WI38 (cell line): ENCODE results near the gene BLVRA.

Experiments
- H3K4me3 ChIP-seq: 2 replicates; pipeline ENCODE4 v1.5.1; 2011; ENCODE audit warnings: low read depth, mild to moderate bottlenecking, control low read depth, low read length
- CTCF ChIP-seq: IDR thresholded peaks from 2 replicates; pipeline ENCODE4 v1.5.1; 2012; ENCODE audit warnings: low read depth, mild to moderate bottlenecking, control low read depth, low read length

The BLVRA gene

GRCh38 chr7:43851805-43852204, 93.3 kb downstream of the BLVRA start:
- no peak for TF ChIP-seq CTCF
- no peak overlapping the region for H3K4me3 ChIP-seq

GRCh38 chr7:43855176-43855575, 96.7 kb downstream of the BLVRA start:
- no peak overlapping the region for H3K4me3 ChIP-seq

GRCh38 chr7:43856316-43856715, 97.8 kb downstream of the BLVRA start:
- no peak for TF ChIP-seq CTCF
- H3K4me3 ChIP-seq, result no peak overlapping the region

More at GRCh38 chr7:43855176-43855575, 96.7 kb downstream of the BLVRA start:
- TF ChIP-seq CTCF, result no peak
